ENCODE measurements around the gene ARL13A. TPM values are rescaled to one million over a fixed set of nuclear protein-coding genes. Genes with fewer than 3 reads are reported as not detected.

Gene ARL13A
- total RNA-seq (2016; rRNA removed; fragmentation: Illumina TruSeq; extraction: Trizol) (not detected in 2 replicates), polyA plus RNA-seq (2011; rRNA removed) (not detected in 2 replicates), polyA minus RNA-seq (2011; rRNA and poly(A)+ RNA removed; ENCODE audit: low replicate concordance) (not detected in 2 replicates), Bru-seq, nascent RNA (percentile 5 among the genes with signal in this experiment), BruChase-seq, experiment 1, labeled RNA remaining after a 6-hour chase (not detected), BruChase-seq, experiment 2, labeled RNA remaining after a 2-hour chase (percentile 5 among the genes with signal in this experiment)
- not detected in 2 replicates for total RNA-seq (2016; cell fraction: cytosol; rRNA removed; fragmentation: Illumina TruSeq; extraction: Trizol; ENCODE audit: low read depth)
- total RNA-seq (2016; cell fraction: insoluble cytoplasmic fraction; rRNA removed; fragmentation: Illumina TruSeq; extraction: Trizol): not detected in 2 replicates
- not detected in 2 replicates for total RNA-seq (2016; cell fraction: membrane; rRNA removed; fragmentation: Illumina TruSeq; extraction: Trizol)
- not detected in 2 replicates for total RNA-seq (2016; cell fraction: nucleus; rRNA removed; fragmentation: Illumina TruSeq; extraction: Trizol)
- polyA plus RNA-seq (2011; cell fraction: cytosol; rRNA removed): not detected in 2 replicates
- polyA plus RNA-seq (2011; cell fraction: nucleus; rRNA removed): not detected in 2 replicates
- polyA plus RNA-seq (2012): not detected in 2 replicates
- polyA plus RNA-seq (2016; cell fraction: cytosol; fragmentation: Illumina TruSeq; extraction: Trizol; ENCODE audit: low read depth): not detected in 2 replicates
- not detected in 2 replicates for polyA plus RNA-seq (2016; cell fraction: insoluble cytoplasmic fraction; fragmentation: Illumina TruSeq; extraction: Trizol; ENCODE audit: low read depth)
- polyA plus RNA-seq (2016; cell fraction: membrane; fragmentation: Illumina TruSeq; extraction: Trizol; ENCODE audit: low read depth): not detected in 2 replicates
- not detected in 2 replicates for polyA plus RNA-seq (2016; cell fraction: nucleus; fragmentation: Illumina TruSeq; extraction: Trizol; ENCODE audit: insufficient read depth, low read depth)
- not detected in 2 replicates for polyA minus RNA-seq (2011; cell fraction: cytosol; rRNA and poly(A)+ RNA removed)
- not detected in 2 replicates for polyA minus RNA-seq (2011; cell fraction: nucleus; rRNA and poly(A)+ RNA removed)
- long read RNA-seq, experiment 1: 0 reads
- long read RNA-seq, experiment 2: 0 reads

GRCh38 chrX:100969408-100969807, at the start of gene ARL13A:
Gene ARL13A, plus strand, starts transcription at chrX:100969708. Its CDS starts 3,982 bp downstream, at chrX:100973690.
- H3K27ac ChIP-seq (ENCODE audit: extremely low read length, insufficient read depth, low read length): no peak within 1 kb of the TSS
- no peaks in the 10 kb centered on the region for H3K4me1 ChIP-seq (ENCODE audit: insufficient read depth, low read length)
- WGBS (ENCODE audit: low lambda C conversion rate): 69% methylated on average over 2 of the region's 2 CpGs
- intact Hi-C loops (cut with micrococcal nuclease; ENCODE audit: unreplicated experiment): no loop called here
- H3K9ac ChIP-seq (ENCODE audit: insufficient read depth, low read depth, low read length): no peak within 1 kb of the TSS
- ChIA-PET CTCF (ENCODE audit: low intra/inter-chr PET ratio, low total read pairs) (no interaction called here), POLR2A (no interaction called here)
- no peak for TF ChIP-seq JUND (CRISPR knock-in tag; IDR thresholded peaks at IDR 0.05)
- no peak for TF ChIP-seq SRF (IDR thresholded peaks at IDR 0.05; ENCODE audit: low read depth, low read length)
- no peak for TF ChIP-seq MXD3 (CRISPR knock-in tag; IDR thresholded peaks at IDR 0.05)
- no peak for TF ChIP-seq KLF12 (CRISPR knock-in tag; IDR thresholded peaks at IDR 0.05; ENCODE audit: borderline replicate concordance)
- TF ChIP-seq POGZ (CRISPR knock-in tag; IDR thresholded peaks at IDR 0.05): no peak
- no peak for TF ChIP-seq ZFP91 (CRISPR knock-in tag; IDR thresholded peaks at IDR 0.05; ENCODE audit: borderline replicate concordance)
- TF ChIP-seq ZNF30 (CRISPR knock-in tag; IDR thresholded peaks at IDR 0.05): no peak
- TF ChIP-seq RARG (CRISPR knock-in tag; IDR thresholded peaks at IDR 0.05; ENCODE audit: low read depth): no peak
- no peak for TF ChIP-seq SAP130 (CRISPR knock-in tag; IDR thresholded peaks at IDR 0.05; ENCODE audit: low read depth)
- no peak for TF ChIP-seq STAG1 (CRISPR knock-in tag; IDR thresholded peaks at IDR 0.05)
- TF ChIP-seq, protein P1, sequence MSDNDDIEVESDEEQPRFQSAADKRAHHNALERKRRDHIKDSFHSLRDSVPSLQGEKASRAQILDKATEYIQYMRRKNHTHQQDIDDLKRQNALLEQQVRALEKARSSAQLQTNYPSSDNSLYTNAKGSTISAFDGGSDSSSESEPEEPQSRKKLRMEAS (IDR thresholded peaks at IDR 0.05): no peak
- no peak for TF ChIP-seq ZNF761 (CRISPR knock-in tag; conservative IDR thresholded peaks at IDR 0.05)
- no peak for TF ChIP-seq U2AF2 (IDR thresholded peaks at IDR 0.05; ENCODE audit: low read depth, low read length)
- no peak for TF ChIP-seq CBX5 (CRISPR knock-in tag; IDR thresholded peaks at IDR 0.05; ENCODE audit: borderline replicate concordance)
- TF ChIP-seq HIVEP1 (CRISPR knock-in tag; IDR thresholded peaks at IDR 0.05): no peak
- TF ChIP-seq ZNF768 (CRISPR knock-in tag; IDR thresholded peaks at IDR 0.05): no peak
- TF ChIP-seq CBX2 (IDR thresholded peaks at IDR 0.05; ENCODE audit: low read depth, low read length): no peak
- no peak for TF ChIP-seq CBX2 (CRISPR knock-in tag; IDR thresholded peaks at IDR 0.05; ENCODE audit: low read depth)
- no peak for TF ChIP-seq LBX2 (CRISPR knock-in tag; IDR thresholded peaks at IDR 0.05; ENCODE audit: borderline replicate concordance)
- TF ChIP-seq PHF21A (CRISPR knock-in tag; IDR thresholded peaks at IDR 0.05): no peak
- ATAC-seq (no peak), FAIRE-seq (no peak), DNase-seq (ENCODE audit: low spot score) (no peak)
- in situ Hi-C loops (cut with HindIII; ENCODE audit: extremely low pct_ligation_motif_present, low pct_unique_long_range_greater_than_20kb): no loop called here
- no peaks in the 10 kb centered on the region for H3K79me2 ChIP-seq (ENCODE audit: insufficient read depth, low read length)
- no peaks in the 10 kb centered on the region for H3K36me3 ChIP-seq (replicated peaks in 1 of 2; ENCODE audit: control insufficient read depth in 1 of 2, insufficient read depth in 2 of 2, low read length in 2 of 2)
- no peaks in the 10 kb centered on the region for H3K9me3 ChIP-seq (ENCODE audit: low read length)
- H3K4me2 ChIP-seq (ENCODE audit: low read depth, low read length): no peak within 1 kb of the TSS
- H2AFZ ChIP-seq (ENCODE audit: low read length): no peak within 1 kb of the TSS
- no peaks in the 10 kb centered on the region for H4K20me1 ChIP-seq (ENCODE audit: insufficient read depth, low read length)
- H3K4me3 ChIP-seq (replicated peaks in 1 of 3; ENCODE audit: insufficient read depth in 1 of 3, low read depth in 2 of 3, low read length in 3 of 3): no peak within 1 kb of the TSS
- BruUV-seq (replicated peaks): no TSS peak
- H3K27me3 ChIP-seq (ENCODE audit: control insufficient read depth in 1 of 2, insufficient read depth in 2 of 2, low read length in 2 of 2): no peaks in the 10 kb centered on the region
